Measurements from ENCODE around the gene METTL27.
"Not testable (repeated sequence)": the region's sequence is repeated elsewhere in the genome, so short reads cannot be mapped to it uniquely, and the experiment has no call there.

The METTL27 gene

GRCh38 chr7:73869011-73869798 lies 26.9 kb upstream of the METTL27 start:
- no peak for DNase-seq (ENCODE audit: low spot score)

DNA sequence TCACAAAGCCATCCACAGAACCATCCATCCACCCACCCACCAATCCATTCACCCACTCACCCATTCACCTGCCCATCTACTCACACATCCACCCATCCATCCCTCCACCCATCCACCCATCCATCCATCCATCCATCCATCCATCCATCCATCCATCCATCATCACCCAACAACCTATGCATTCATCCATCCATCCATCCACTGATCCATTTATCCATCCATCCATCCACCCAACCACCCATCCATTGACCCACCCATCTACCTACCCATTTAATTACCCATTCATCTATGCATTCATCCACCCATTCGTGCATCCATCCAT lies 24.1 kb upstream of the METTL27 start:
- no peak for DNase-seq (ENCODE audit: low spot score)

DNA sequence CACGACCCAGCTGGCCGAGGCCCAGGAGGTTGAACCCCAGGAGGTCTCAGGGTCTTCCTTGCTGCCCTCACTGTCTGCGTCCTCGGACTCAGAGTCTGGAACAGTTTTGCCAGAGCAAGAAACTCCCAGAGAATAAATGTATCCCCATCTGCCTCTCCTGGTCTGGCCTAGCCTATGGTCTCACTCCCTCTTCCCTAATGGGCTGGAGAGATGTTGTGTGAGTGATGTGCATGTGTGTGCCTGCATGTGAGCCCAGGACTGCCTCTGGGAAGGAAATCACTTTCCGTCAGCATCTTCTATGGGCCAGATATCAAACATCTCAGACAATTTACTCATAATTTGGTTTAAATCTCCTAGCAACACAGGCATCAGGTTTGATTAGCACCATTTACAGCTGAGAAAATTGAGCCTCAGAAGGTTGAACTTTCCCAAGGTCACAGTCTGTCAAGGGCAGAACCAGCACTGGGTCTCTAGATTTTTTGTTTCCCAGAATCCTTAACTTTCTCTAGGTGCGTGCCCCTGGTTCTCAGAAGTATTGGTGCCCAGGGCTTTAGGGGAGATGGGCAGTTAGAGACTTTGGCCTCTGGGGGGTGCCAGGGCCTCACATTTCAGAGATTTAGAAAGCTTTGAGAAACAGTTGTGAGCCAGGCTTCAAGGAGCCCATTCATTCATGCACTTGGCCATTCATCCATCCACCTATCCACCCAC lies 23.6 kb upstream of the METTL27 start:
- DNase-seq (ENCODE audit: low spot score), result no peak

DNA sequence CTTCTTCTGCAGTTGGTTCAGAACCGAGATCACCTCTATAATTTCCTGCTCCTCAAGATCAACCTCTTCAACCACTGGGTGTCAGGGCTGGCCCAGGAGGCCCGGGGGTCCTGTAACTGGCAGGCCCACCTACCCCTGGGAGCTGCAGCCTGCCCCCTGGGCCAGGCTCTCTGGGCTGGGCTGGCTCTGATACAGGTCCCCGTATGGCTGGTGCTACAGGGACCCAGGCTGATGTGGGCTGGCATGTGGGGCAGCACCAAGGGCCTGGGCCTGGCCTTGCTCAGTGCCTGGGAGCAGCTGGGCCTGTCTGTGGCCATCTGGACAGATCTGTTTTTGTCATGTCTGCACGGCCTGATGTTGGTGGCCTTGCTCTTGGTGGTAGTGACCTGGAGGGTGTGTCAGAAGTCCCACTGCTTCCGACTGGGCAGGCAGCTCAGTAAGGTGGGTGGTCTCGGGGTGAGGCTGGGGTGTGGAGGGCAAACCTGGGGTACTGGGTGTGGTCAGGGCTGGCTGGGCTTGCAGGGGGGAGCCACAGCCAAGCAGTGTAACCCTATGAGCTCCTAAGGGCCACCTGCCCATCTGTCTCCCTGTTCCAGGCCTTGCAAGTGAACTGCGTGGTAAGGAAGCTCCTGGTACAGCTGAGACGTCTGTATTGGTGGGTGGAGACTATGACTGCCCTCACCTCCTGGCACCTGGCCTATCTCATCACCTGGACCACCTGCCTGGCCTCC lies 22.8 kb upstream of the METTL27 start:
- DNase-seq (ENCODE audit: low spot score), result no peak

GRCh38 chr7:73861305-73861704 lies 19.0 kb upstream of the METTL27 start:
- DNase-seq (ENCODE audit: low spot score), result no peak

- no peak for DNase-seq (ENCODE audit: low spot score)
Observed at GRCh38 chr7:73860859-73861258, 18.5 kb upstream of the METTL27 start, which contains the start of gene TMEM270. TMEM270 (plus strand) TSS chr7:73861159; CDS start chr7:73861195, 36 bp downstream.

- DNase-seq (ENCODE audit: low spot score), result no peak
Observed at GRCh38 chr7:73858807-73859206, 16.5 kb upstream of the METTL27 start.

GRCh38 chr7:73856941-73857340 lies 14.6 kb upstream of the METTL27 start:
- no peak for DNase-seq (ENCODE audit: low spot score)

DNA sequence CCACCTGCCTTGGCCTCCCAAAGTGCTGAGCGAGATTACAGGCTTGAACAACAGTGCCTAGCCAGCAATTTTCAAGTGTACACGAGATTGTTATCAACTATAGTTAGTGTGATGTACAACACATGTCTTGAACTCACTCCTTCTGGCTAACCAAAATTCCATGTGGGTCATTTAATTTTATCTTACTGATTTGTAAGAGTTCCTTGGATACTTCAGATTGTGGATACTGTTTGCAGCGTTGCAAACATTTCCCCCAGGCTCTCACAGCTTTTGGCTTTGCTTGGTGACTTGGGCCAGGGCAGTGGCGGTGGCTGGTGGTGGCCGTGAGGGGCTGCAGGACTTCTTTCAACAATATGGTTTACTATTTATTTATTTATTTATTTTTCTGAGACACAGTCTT lies 10.2 kb upstream of the METTL27 start:
- DNase-seq (ENCODE audit: low spot score), result no peak

- peak; percentile 96 for DNase-seq (ENCODE audit: low spot score)
Observed at GRCh38 chr7:73851410-73852338, 9.4 kb upstream of the METTL27 start.

GRCh38 chr7:73850781-73851207 lies 8.5 kb upstream of the METTL27 start:
- peak; percentile 72 for DNase-seq (ENCODE audit: low spot score)

GRCh38 chr7:73847941-73848723 lies 5.8 kb upstream of the METTL27 start:
- DNase-seq (ENCODE audit: low spot score), result no peak

GRCh38 chr7:73845701-73846195 lies 3.4 kb upstream of the METTL27 start:
- DNase-seq (ENCODE audit: low spot score), result not testable (repeated sequence)

GRCh38 chr7:73844848-73845460 lies 2.6 kb upstream of the METTL27 start:
- no peak for DNase-seq (ENCODE audit: low spot score)

DNA sequence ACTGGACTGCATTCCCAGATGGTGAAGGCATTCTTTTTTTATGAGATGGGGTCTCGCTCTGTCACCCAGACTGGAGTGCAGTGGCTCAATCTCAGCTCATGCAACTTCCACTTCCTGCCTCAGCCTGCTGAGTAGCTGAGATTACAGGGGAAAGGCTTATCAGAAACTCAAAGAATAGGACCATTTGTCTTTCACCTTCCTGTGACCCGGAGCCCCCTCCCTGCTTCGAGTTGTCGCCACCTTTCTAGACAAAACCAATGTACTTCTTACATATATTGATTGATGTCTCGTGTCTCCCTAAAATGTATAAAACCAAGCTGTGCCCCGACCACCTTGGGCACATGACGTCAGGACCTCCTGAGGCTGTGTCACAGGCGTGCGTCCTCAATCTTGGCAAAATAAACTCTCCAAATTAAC lies 1.8 kb upstream of the METTL27 start:
- no peak for DNase-seq (ENCODE audit: low spot score)

DNA sequence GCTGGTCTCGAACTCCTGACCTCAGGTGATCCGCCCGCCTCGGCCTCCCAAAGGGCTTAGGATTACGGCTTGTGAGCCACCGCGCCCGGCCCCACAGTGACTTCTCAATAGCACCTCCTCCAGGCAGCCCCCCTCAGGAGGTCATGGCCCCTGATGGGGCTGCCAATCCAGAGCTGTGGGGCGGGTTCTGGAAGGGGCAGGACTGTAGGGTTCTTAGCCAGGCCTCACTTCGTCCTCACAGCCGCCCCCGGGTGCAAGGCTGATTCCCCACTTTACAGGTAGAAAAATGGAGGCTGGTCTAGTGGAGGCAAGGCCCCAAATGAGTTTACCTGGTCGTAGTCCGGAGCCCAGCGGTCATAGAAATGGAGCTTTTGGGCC lies 638 bp downstream of the METTL27 start:
- DNase-seq (ENCODE audit: low spot score), result no peak

- DNase-seq (ENCODE audit: low spot score), result no peak
Observed at GRCh38 chr7:73840715-73841379, 1.5 kb downstream of the METTL27 start.

DNA sequence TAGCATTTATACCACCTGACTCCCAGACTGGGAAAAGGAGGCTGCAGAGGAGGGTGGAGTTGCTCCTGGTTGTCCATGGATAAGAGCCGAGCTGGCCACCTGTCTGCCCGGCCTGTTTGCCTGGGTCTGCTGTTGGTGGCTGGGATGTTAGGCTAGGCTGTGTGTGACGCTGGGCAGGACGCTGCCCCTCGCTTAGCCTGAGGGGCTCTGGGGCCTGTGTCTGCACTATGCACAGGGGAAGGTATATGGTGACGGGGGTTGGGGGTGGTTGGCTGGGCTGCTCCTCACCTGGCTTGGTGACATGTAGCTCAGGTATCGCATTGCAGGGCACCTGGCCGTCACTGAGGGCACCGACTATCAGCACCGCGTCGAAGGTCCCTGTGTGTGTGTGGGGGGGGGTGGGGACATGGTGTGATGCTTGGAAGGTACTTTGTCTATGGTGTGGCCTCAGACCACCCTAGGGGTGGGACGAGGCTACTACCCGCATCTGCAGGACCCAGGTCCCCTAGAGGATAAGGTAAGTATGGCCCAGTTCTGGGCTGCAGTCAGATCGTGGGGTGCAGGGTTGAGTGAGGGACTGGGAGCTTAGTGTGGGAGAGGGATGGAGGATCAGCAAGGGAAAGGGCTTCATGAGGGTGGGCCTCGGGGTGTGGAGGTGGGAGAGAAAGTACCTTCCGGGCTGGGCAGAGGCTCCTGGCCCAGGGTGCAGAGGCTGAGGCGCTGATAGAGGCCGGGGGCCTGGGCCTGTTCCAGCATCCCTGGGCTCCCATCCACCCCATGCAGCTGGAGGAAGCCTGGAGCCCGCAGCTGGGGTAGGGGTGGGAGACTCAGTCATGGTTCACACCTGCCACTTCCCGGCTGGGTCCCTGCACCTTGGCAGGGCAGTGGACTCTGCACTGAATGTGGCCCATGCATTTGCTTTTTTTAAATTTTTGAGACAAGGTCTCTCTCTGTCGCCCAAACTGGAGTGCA lies 2.3 kb downstream of the METTL27 start:
- DNase-seq (ENCODE audit: low spot score), result no peak

GRCh38 chr7:73839290-73839689 lies 3.0 kb downstream of the METTL27 start:
- no peak for DNase-seq (ENCODE audit: low spot score)

Measured in COLO829 (cell line).